NCI-H345 (cell line): ENCODE results near the gene RALGPS1.

Source experiments
- DNase-seq: peaks from one replicate; lab custom pipeline; 2025; lab: John Stamatoyannopoulos, UW

RALGPS1 gene

GRCh38 chr9:127205952-127206351, 291.4 kb downstream of the RALGPS1 start:
- DNase-seq = no peak

- DNase-seq = no peak
Observed at GRCh38 chr9:127206666-127207065, 292.1 kb downstream of the RALGPS1 start.

- DNase-seq = no peak
Observed at GRCh38 chr9:127207734-127208410, 293.3 kb downstream of the RALGPS1 start.

GRCh38 chr9:127208416-127208815, 293.8 kb downstream of the RALGPS1 start:
- no peak for DNase-seq

GRCh38 chr9:127209220-127209619, 294.6 kb downstream of the RALGPS1 start:
- no peak for DNase-seq

DNA sequence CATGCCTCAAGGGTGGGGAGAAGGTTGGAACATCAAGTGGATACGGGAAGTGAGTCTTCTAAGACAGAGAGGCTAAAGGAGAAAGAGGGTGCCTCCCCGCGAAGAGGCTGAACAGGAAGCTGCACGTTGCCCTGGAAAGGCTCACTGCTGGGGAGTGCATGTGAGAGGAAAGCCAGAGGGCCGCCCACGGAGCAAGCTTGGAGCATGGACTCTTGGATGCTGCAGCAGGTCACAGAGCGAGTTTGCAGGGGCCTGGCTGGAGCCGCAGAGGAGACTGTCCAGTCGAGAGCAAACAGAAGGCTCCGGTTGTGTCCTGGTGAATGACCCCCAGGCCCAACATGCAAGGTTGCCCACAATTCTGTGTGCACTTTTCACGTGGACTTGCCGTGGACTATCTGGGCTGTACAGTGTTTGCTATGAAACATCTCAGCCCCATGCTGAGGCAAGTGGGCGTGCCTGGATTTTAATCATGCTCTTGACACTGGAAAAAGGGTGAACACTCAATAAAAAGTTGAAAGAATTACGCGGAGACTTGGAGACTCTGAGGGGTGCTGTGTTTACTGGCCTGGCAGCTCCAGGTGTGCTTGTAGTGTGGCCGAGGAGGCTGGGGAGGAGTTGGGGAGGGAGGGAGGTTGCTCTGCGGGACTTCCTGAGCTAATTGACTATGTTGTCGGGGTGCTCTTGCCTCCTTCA, 295.5 kb downstream of the RALGPS1 start:
- no peak for DNase-seq

DNA sequence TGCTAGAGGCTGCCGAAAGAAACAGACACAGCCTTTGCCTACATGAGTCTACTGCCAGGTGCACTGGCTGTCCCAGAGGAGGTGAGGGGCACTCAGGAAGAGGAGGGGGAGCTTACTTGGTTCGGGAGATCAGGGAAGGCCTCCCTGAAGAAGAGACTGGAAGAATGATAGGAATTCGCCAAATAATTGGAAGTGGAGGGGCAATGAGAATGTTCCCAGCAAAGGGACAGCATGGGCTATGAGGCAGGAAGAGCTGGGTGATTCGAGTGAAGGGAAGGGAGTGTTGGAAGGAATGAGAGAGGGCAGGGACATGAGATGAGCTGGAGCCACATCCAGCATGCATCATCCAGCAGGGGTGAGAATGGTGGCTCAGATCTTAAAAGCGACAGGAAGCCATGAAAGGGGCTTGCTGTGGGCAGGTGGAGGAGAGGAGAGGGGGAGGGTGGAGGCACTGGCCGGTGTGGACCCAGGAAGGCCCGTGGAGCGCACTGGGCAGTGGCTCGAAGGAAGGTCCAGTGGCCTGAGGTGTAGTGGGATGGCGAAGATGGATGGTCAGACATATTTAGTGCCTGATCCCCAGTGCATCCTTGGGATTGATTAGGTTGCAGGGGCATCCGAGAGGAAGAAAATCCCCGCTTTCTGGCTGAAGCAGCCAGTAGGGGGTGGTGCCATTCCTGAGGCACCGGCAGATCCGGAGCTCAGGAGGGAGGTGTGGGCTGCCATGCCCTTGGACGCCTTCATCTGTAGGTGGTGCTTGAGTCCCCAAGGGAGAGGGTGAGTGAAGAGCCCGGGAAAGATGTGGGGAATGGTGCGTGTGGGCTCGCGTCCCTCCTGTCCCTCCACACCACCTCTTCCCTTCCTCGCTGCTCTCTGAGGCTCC, 296.5 kb downstream of the RALGPS1 start:
- no peak for DNase-seq

GRCh38 chr9:127211983-127212382, 297.4 kb downstream of the RALGPS1 start:
- DNase-seq = no peak

DNA sequence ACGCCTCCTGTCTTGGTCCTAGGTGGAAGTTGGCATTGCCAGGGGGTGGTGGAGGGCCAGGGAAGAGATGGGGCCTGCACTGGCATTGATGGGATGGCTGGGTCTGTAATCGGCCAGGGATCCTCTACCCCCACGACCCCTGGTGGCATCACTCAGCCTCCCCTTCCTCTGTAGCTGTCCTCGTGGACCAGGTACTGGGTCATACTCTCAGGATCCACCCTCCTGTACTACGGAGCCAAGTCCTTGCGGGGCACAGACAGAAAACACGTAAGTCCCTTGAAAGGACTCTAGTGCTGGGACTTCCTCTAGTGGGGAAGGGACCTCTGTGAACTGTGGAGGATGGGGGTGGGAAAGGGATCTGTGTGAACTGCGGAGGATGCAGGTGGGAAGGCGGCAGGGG, 297.9 kb downstream of the RALGPS1 start:
- DNase-seq = no peak

DNA sequence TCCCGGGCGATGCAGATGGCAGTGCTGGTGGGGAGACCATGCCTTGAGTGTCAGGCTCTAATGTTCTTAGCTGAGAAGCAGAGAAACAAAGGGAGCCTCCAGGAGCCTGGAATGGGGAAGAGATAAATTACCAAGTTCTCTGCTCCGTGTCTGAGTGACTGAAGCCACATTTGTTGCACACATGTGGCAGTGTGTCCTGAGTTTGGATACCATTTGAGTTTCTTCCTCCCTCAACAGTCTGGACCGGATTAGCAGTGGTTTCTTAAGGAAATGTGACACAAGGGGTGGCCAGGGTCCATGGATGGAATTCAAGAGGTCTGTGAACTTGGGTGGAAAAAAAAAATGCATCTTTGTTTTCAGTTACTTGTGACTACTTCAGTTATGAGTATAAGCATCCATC, 299.3 kb downstream of the RALGPS1 start:
- no peak for DNase-seq

DNA sequence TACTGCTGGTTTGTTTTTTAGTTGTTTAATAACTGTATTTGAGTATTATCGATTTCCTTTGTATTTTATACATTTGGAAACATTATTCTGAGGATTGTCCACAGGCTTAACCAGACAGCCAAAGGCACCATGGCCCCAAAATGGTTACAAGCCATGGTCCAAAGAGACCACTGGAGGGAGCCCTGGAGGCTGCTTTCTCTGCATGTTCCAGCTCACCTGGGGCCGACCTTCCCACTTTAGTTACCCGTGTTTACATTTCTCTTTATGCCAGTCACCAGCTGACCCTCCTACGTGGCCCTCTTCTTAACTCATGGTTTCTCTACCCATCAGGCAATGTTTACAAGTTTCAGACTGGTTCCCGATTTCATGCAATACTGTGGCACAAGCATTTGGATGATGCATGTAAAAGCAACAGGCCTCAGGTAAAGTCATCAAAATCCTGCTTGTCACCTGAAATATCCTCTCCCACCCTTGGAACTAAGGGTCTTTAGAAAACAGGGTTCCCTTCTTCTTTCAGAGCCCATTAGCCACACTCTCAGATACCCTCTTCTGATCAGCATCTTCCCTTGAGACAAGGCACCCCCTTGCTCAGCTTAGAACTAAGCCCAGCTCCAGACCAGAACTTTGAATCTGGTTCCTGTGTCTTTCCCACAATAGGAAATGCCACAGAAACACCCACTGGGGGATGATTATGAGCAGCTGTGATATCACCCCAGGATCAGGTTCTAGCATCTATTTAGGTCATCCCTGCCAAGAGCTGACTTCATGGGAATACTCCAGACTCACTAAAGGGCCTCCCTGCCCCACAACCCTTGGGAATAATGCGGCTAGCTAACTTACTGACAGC, 300.1 kb downstream of the RALGPS1 start:
- peak; percentile 67 for DNase-seq

DNA sequence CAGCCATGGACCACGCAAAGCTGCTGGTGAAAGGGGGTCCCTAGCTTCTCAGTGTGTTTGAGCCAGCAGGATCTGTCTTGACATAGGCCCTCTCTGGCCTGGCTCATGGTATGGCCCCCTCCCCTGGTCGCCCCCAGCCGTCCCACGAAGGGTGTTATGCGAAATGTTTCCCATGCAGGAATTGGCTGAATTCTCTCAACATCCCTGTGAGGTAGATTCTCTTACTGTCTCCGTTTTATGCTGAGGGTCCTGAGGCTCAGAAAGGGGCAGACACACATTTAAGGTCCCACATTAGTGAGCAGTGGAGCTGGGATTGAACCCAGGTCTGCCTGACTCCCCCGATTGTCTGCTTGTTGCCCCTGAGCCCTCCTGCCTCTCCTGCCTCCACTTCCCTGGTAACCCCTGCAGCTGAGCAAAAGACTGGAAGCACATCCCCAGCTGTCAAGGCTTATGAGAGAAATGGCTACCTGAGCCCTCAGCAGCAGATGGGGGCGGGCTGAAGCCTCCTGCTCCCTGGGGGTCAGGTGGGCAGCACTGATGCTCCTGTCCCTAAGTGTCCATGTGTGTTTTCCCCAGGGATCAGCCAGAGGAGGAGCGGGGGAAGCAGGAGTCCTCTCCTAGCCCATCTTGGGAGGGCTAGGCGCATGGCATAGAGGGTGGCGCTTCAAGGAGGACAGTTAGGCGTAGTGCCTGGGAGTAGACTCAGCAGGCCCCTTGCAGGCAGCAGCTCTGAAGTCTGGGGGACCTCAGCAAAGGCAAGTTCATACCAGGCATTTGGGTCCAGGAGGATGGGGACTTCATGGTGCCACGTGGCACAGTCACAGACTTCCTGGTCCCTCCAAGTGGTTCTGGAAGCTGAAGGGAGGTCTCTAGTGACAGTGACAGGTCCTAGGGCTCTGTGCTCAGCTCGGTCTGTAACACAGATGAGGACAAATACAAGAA, 301.0 kb downstream of the RALGPS1 start:
- DNase-seq = no peak

- no peak for DNase-seq
Observed at GRCh38 chr9:127216210-127216887, 301.8 kb downstream of the RALGPS1 start.

- no peak for DNase-seq
Observed at GRCh38 chr9:127216888-127217217, 302.3 kb downstream of the RALGPS1 start.

DNA sequence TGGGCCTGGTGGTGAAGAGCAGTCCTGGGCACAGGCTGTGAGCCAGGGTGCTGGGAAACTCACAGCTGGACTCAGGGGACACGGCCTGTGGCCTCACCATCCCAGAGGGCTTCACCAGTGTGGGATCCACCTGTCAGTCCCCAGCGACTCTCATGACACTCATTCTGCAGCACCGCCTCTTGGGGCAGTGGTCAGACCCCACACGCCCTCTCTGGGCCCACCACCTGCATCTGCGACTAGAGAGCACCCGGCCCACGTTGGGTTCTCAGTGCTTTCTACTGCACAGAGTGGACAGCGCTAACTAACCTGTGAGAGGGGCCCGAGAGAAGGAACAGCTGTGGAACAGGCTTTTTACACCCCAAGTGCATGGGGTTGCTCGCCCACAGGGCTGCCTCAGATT, 304.2 kb downstream of the RALGPS1 start:
- no peak for DNase-seq

DNA sequence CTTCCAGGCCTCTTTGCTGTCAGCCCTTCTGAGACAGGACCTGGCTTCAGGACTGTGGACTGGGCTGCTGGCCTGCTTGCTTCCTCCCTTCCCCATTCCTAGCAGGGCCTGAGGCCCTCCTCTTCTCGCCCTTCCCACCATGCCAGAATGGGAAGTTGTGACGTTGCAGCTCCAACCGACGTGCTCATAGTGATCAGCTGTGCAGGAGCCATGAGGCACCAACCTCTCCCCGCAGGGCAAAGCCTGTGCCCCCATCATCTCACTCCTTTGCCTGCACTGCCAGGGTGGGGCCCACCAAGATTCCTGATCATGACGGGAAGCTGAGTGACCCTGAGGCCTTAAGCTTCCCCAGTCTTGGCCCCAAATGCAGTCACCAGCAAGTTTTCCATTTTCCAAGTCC, 304.9 kb downstream of the RALGPS1 start:
- DNase-seq = no peak

DNA sequence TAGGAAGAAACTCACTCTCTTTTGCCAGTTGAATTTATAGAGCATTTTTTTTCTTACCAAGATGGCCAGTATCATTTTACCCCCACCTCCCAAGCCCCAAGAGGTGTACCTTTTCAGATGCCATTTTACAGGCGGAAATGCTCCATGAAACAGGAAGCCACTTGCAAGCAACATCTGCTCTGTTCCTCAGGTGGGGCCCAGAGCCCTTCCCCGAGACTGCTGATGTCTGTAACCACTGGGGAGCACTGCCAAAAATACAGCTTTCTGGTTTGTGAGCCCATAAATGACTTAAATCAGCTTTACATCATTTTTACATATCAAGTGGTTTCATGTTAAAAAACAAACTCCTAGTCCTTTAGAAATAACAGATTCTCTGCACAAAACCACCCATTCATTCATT, 307.1 kb downstream of the RALGPS1 start:
- DNase-seq = no peak

DNA sequence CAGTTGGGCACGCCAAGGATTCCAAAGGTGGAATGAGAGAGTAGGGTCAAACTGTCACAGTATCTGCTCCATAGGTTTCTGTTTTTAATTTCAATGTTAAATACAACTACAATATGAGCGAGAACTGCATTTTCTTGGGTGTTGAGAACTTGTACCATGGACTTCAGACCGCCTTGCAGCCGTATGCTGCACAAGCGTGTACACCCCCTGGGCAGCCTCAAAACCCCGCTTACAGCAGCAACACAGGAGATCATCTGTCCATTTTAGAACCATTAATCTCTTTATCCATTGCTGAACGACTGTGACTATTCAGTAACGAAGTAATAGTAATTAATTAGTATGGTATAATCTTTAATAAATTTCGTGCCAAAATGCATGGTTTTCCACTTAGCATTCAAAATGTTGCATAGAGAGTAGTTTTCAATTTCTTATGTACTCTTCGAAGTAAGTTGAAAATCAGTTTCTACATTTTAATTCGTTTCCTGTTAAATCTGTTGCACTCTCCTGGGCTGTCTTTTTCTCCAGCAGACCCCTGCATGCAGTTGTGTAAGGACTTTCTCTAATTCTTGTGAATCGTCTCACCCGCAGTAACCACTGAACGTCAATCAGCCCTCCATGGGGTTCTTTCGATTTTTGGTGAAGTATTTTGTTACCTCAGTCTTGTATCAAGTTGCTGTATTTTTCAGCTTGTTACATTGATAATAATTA, 308.0 kb downstream of the RALGPS1 start:
- no peak for DNase-seq

GRCh38 chr9:127223266-127223665, 308.7 kb downstream of the RALGPS1 start:
- DNase-seq = no peak

DNA sequence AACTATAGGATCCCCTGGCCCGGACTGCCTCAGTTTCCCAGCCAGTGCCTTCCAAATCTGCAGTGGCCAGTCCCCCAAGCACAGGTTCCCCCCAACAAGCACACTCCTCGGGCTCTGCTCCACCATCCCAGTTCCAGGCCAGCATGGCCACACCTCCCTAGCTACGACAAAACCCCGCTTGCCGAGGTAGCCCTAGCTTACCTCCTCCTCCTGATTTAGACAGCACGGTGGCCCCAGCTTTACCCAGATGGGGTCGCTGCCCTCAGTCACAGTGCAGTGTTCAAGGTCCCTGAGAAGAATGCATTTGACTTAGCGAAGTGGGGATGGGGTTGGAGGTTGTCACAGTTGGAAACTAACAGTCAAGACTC, 309.2 kb downstream of the RALGPS1 start:
- no peak for DNase-seq
